GM12892 (cell line): ENCODE data around the gene SYPL1.

ENCODE experiments used
- DNase-seq: peaks from one replicate; pipeline ENCODE4 v3.0.0; 2011; ENCODE audit not compliant: insufficient read length
- FAIRE-seq: peaks from 2 replicates; lab custom pipeline; 2011; peaks lifted over from hg19 to GRCh38; lab: Jason Lieb, UNC
- POLR2A ChIP-seq: IDR thresholded peaks from 2 replicates; pipeline ENCODE4 v1.6.1; 2011; ENCODE audit warnings: low read depth, low read length, control low read depth
- POLR2AphosphoS5 ChIP-seq: IDR thresholded peaks from 2 replicates; pipeline ENCODE4 v1.6.1; 2011; ENCODE audit warnings: low read depth, low read length, control low read depth
- TAF1 ChIP-seq: IDR thresholded peaks from 2 replicates; pipeline ENCODE4 v1.6.1; 2011; ENCODE audit warnings: low read depth, mild to moderate bottlenecking, control low read depth, low read length, borderline replicate concordance

The SYPL1 gene

DNA sequence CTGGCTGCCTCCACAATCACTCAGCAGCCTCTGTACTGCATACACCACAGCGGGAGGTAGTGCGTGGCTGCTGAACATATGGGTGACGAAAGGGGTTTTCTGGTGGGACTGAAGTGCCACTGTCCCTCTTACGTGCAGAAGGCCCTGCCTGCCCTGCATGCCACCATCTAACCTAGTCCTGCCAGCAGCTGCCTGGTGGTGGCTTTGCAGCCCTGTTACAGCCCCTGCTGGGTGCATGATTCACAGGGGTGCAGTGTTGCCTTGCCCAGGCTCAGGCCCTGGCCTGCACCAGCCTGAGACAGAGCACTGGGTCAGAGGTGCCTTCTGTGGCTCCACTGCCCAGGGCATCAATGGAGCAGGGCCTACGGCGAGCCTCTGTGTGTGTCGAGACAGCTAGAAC, 50.1 kb downstream of the SYPL1 start:
- no peak for FAIRE-seq
- DNase-seq = no peak
- TF ChIP-seq POLR2A (no peak), POLR2AphosphoS5 (no peak), TAF1 (no peak)

GRCh38 chr7:106061301-106061979, 50.7 kb downstream of the SYPL1 start:
- no peak for TF ChIP-seq POLR2A
- TF ChIP-seq TAF1 = no peak
- no peak for TF ChIP-seq POLR2AphosphoS5
- FAIRE-seq (no peak), DNase-seq (no peak)

- FAIRE-seq = no peak
- no peak for TF ChIP-seq POLR2AphosphoS5
- no peak for TF ChIP-seq TAF1
- no peak for TF ChIP-seq POLR2A
Measured at GRCh38 chr7:106060394-106060920, 51.7 kb downstream of the SYPL1 start.

GRCh38 chr7:106059556-106059955, 52.6 kb downstream of the SYPL1 start:
- DNase-seq (no peak), FAIRE-seq (no peak)
- no peak for TF ChIP-seq POLR2AphosphoS5
- no peak for TF ChIP-seq POLR2A
- TF ChIP-seq TAF1 = no peak

More at GRCh38 chr7:106060394-106060920, 51.7 kb downstream of the SYPL1 start:
- no peak for DNase-seq

DNA sequence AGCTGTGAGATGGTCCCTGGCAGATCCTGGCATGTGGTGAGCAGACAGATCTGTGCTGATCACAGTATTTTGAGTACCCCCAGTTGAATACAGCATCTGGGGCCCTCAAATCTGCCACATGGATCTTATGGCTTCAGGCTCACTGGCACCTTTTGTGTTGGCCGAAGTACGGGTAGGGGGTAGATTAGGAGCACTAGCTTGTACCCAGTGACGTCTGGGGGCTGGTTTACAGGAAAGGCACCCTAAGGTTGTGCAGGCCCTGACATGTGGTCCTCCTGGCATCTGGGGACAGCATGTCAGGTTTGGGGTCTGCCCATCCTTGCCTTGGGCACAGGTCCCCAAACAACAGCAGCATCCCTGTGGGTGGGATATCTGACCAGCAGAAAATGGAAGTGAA, 53.2 kb downstream of the SYPL1 start:
- FAIRE-seq = no peak
- DNase-seq = no peak
- no peak for TF ChIP-seq TAF1
- TF ChIP-seq POLR2AphosphoS5 = no peak
- no peak for TF ChIP-seq POLR2A

- FAIRE-seq (peak; percentile 83), DNase-seq (peak; percentile 59)
- TF ChIP-seq POLR2A (no peak; the same call in 1 of the 2 replicates), TAF1 (no peak), POLR2AphosphoS5 (no peak)
Measured at GRCh38 chr7:106057962-106058927, 53.9 kb downstream of the SYPL1 start.

DNA sequence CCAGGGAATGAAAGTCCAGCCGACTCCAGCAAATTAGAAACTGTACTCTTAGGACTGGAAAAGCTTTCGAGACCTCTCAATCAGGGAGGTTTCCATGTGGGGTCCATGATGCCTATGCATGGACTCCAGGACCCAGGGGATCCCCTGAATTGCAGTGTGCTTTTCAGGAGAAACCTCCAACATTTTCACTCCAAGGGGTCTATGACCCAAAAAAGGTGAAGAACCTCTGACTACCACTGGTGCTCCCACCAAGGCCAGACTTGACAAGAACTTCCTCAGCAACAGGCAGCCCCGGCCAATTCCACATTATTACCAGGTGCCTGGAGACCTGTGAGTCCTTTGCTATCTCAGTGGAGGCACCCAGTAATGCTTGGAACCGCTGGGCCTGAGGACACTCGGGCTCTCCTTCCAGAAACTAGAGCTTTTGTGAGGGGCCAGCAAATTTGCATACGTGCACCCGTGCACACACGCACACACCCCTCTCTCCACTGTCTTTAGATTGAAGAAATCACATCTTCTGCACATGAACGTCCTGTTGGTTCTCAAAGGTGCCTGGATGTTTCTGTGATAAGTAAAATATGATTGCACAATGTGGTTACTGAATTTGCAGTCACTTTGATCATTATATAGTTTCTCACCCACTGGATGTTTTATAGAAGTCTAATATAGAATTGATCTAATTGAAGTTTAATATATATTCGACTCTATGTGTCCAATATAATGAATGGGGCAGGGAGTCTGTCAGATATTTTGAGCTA, 54.7 kb downstream of the SYPL1 start:
- TF ChIP-seq POLR2A = no peak
- FAIRE-seq (no peak), DNase-seq (no peak)

DNA sequence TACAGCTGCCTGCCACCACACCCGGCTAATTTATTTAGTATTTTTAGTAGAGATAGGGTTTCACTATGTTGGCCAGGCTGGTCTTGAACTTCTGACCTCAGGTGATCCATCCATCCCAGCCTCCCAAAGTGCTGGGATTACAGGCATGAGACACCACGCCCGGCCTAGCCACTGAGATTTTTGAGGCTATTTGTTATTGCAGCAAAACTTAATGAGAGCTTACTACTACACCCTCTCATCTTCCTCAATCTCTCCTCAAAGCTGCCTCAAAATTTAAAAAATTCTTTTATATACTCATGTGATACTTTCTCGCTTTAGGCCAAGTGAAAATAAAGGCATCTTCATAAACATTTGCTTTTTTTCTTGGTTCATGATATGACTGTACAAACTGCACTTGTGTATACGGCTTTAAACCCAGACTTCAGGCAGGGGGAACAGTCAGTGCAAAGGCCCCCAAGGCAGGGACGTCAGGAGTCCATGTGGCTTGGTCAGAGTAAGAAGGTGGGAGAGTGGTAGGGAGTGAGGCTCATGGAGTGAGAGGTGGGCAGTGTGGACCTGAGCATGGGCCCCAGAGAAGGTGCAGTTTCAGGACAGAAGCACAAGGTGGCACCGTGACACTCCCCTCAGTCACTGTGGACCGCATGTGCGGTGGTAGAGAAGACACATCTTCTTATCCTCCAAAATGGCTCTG, 55.5 kb downstream of the SYPL1 start:
- DNase-seq (peak; percentile 49), FAIRE-seq (peak; percentile 91)
- no peak for TF ChIP-seq TAF1
- no peak for TF ChIP-seq POLR2AphosphoS5
- TF ChIP-seq POLR2A = no peak

DNA sequence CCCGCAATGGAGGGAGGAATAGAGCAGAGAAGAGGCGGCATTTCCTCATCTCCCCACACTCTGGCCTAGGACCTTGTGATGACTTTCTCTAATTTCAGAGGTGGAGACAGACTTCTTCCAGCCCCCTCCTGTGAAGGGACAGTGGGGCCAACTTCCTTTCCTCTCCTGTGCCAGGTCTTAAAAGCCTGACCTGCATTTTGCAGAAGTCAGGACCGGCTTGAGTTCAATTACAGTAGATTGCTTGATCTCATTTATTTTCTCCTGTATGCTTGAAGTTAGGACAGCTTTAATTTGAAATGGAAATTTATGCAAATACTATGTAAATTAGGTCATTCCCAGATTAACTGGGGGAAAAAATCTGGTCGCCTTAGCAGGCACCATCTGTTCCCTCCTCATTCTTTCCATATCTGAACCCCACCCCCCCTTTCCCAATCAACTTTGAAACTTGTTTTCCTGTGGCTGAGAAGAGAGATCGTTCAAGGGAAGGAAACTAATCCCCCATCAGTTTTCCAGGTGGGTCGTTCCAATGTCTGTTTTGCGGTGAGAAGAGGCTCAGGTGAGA, 57.1 kb downstream of the SYPL1 start:
- no peak for DNase-seq
- no peak for FAIRE-seq
- TF ChIP-seq TAF1 (no peak), POLR2A (no peak), POLR2AphosphoS5 (no peak)

GRCh38 chr7:106054156-106054910, 57.8 kb downstream of the SYPL1 start:
- TF ChIP-seq TAF1 (no peak), POLR2AphosphoS5 (no peak), POLR2A (no peak)
- FAIRE-seq (no peak), DNase-seq (no peak)
